Activated naive CD8-positive, alpha-beta T cell treated with anti-CD3 and anti-CD28 coated beads, Interleukin-2, amount 10 ng/mL, durations not matched to agents 7 days and 5 days (primary cell): ENCODE data around the gene NID1. TPM values are rescaled to one million over a fixed set of nuclear protein-coding genes. Genes with fewer than 3 reads are reported as not detected.

Source experiments
- ATAC-seq: fragments of 150-1000 bp; cut with Tn5 transposase; one replicate; pipeline ENCODE4 v1.10.0; 2021; ENCODE audit warnings: low read depth, moderate library complexity
- POLR2A ChIA-PET: fragments of 350-600 bp; sonication (Branson Sonifier 250); formaldehyde crosslinking; loops from one replicate; lab custom pipeline; 2021; ENCODE audit warnings: antibody characterized with exemption; lab: Charles Lee
- DNase-seq: peaks from one replicate; pipeline ENCODE4 v3.0.0; 2021
- H3K27ac Mint-ChIP-seq: one replicate; pipeline ENCODE4 v1.8.0; 2022; ENCODE audit warnings: mild to moderate bottlenecking, mixed read lengths
- H3K27me3 Mint-ChIP-seq: one replicate; pipeline ENCODE4 v1.8.0; 2022; ENCODE audit warnings: mild to moderate bottlenecking, moderate library complexity, mixed read lengths
- H3K36me3 Mint-ChIP-seq: one replicate; pipeline ENCODE4 v1.8.0; 2021; ENCODE audit warnings: mild to moderate bottlenecking, mixed read lengths
- H3K4me1 Mint-ChIP-seq: one replicate; pipeline ENCODE4 v1.8.0; 2021; ENCODE audit warnings: mixed read lengths
- H3K4me3 Mint-ChIP-seq: one replicate; pipeline ENCODE4 v1.8.0; 2022; ENCODE audit warnings: mild to moderate bottlenecking, moderate library complexity, mixed read lengths
- H3K9me3 Mint-ChIP-seq: one replicate; pipeline ENCODE4 v1.8.0; 2021; ENCODE audit warnings: mixed read lengths
- total RNA-seq, 2 experiments: library from RNA; stranded (reverse); gene quantifications; one replicate each; pipeline ENCODE4 v1.2.3, GENCODE V29; 2021

NID1 gene
- total RNA-seq, 2 experiments from 2014 or later = 0.14 to 0.19 TPM

DNA sequence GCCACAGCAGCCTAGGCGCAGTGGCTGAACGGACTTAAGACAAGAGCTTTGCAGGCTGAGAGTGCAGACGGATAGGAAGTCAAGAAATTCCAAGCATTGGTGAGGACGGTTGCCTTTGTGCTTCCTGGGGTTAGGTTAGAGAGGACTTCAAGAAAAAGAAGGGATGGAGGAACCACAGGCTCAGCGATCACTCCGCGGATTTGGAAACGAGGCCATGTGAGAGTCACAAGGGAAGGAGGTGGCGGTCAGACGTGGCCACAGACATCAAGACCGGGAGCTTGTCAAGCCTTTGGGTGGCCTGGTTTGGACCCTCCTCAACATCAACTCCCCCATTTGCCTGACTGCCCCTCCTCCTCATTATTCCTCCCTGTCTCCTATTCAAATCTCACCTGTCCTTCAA is 62.3 kb downstream of the NID1 start:
- no peak for ATAC-seq
- H3K9me3 Mint-ChIP-seq = no peaks in the 10 kb centered on the region
- peaks cover 46% of the 10 kb centered on the region for H3K4me1 Mint-ChIP-seq
- H3K4me3 Mint-ChIP-seq = no peak overlapping the region
- POLR2A ChIA-PET = no interaction called here
- DNase-seq = no peak
- peaks cover 2% of the 10 kb centered on the region for H3K36me3 Mint-ChIP-seq
- H3K27me3 Mint-ChIP-seq = peaks cover 3% of the 10 kb centered on the region
- H3K27ac Mint-ChIP-seq = no peak overlapping the region

GRCh38 chr1:236002025-236002390 is 62.9 kb downstream of the NID1 start:
- no peak for DNase-seq
- H3K27ac Mint-ChIP-seq = peak overlapping the region; percentile 47
- no peak for ATAC-seq
- H3K9me3 Mint-ChIP-seq = no peaks in the 10 kb centered on the region
- H3K36me3 Mint-ChIP-seq = peaks cover 2% of the 10 kb centered on the region
- POLR2A ChIA-PET = interaction anchor here (1.0 kb wide), 1 partner anchor 27 kb away, joined by 3 read pairs; no protein-coding TSS in a partner anchor
- peaks cover 3% of the 10 kb centered on the region for H3K27me3 Mint-ChIP-seq
- H3K4me3 Mint-ChIP-seq = no peak overlapping the region
- H3K4me1 Mint-ChIP-seq = peaks cover 49% of the 10 kb centered on the region

GRCh38 chr1:236000781-236001180 is 64.1 kb downstream of the NID1 start:
- H3K27me3 Mint-ChIP-seq = no peaks in the 10 kb centered on the region
- peaks cover 51% of the 10 kb centered on the region for H3K4me1 Mint-ChIP-seq
- peaks cover 3% of the 10 kb centered on the region for H3K36me3 Mint-ChIP-seq
- no peak for ATAC-seq
- DNase-seq = no peak
- POLR2A ChIA-PET = no interaction called here
- H3K27ac Mint-ChIP-seq = peak overlapping the region; percentile 96
- H3K4me3 Mint-ChIP-seq = no peak overlapping the region
- H3K9me3 Mint-ChIP-seq = no peaks in the 10 kb centered on the region

GRCh38 chr1:235999259-235999925 is 65.5 kb downstream of the NID1 start:
- DNase-seq = peak; percentile 72
- ATAC-seq = peak; percentile 87
- H3K4me3 Mint-ChIP-seq = peak overlapping the region; percentile 67
- peaks cover 51% of the 10 kb centered on the region for H3K4me1 Mint-ChIP-seq
- H3K36me3 Mint-ChIP-seq = peaks cover 3% of the 10 kb centered on the region
- H3K27me3 Mint-ChIP-seq = no peaks in the 10 kb centered on the region
- peak overlapping the region; percentile 96 for H3K27ac Mint-ChIP-seq
- POLR2A ChIA-PET = interaction anchor here (0.7 to 1.6 kb wide), 4 partner anchors 27 to 134 kb away, joined by 3 to 10 read pairs (median 7); partner anchors contain the start of gene NID1
- no peaks in the 10 kb centered on the region for H3K9me3 Mint-ChIP-seq

GRCh38 chr1:235998812-235999211 is 66.1 kb downstream of the NID1 start:
- Mint-ChIP-seq H3K27me3 (no peaks in the 10 kb centered on the region), H3K9me3 (no peaks in the 10 kb centered on the region), H3K4me3 (peak overlapping the region; percentile 67), H3K36me3 (peaks cover 3% of the 10 kb centered on the region), H3K4me1 (peaks cover 47% of the 10 kb centered on the region), H3K27ac (peak overlapping the region; percentile 96)
- ATAC-seq = peak; percentile 58
- peak; percentile 67 for DNase-seq
- POLR2A ChIA-PET = interaction anchor here (0.7 to 1.6 kb wide), 4 partner anchors 27 to 133 kb away, joined by 3 to 10 read pairs (median 7); partner anchors contain the start of gene NID1

DNA sequence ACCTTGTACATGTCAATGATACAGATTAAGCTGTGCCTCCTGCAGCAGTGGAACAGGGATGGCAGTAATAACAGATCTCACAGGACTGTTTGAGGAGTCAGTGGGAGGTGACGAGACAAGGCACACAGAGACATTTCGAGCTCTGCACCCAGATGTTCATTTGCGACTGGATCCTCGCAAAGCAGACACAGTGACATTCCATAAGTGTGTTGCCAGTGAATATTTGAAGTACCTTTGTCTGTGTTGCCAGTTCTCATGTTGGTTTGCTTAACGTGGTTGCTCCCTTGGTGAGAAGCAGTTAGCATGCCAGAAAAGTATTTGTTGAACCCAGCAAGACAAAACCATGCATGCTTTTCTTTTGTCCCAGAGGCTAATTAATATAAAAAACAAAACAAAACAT is 67.0 kb downstream of the NID1 start:
- POLR2A ChIA-PET = interaction anchor here (0.6 to 1.6 kb wide), 5 partner anchors 26 to 132 kb away, joined by 3 to 8 read pairs (median 5); partner anchors contain the start of gene NID1
- H3K4me3 Mint-ChIP-seq = peak overlapping the region; percentile 44

DNA sequence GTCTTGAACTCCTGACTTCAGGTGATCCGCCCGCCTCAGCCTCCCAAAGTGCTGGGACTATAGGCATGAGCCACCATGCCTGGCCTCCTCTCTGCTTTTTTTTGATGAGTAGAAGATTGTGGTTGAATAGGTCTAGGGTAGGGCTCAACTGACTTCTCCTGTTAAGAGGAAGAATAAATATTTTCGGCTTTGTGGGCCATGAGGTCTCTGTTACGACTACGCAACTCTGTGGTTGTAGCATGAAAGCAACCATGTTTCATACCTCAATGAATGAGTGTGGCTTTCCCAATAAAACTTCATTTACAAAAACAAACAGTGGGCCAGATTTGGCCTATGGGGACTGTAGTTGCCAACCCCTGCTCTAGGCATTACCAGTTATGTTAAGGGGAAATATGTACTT is 67.8 kb downstream of the NID1 start:
- Mint-ChIP-seq H3K4me3 (no peak overlapping the region), H3K4me1 (peaks cover 42% of the 10 kb centered on the region), H3K27ac (peak overlapping the region; percentile 64), H3K27me3 (peaks cover 2% of the 10 kb centered on the region), H3K9me3 (peaks cover 2% of the 10 kb centered on the region), H3K36me3 (peaks cover 3% of the 10 kb centered on the region)
- POLR2A ChIA-PET = no interaction called here
- no peak for DNase-seq
- no peak for ATAC-seq

More for the DNA sequence above, 67.0 kb downstream of the NID1 start:
- Mint-ChIP-seq H3K36me3 (peaks cover 3% of the 10 kb centered on the region), H3K27me3 (peaks cover 2% of the 10 kb centered on the region), H3K4me1 (peaks cover 45% of the 10 kb centered on the region), H3K27ac (peak overlapping the region; percentile 96), H3K9me3 (no peaks in the 10 kb centered on the region)
- DNase-seq = no peak
- no peak for ATAC-seq

DNA sequence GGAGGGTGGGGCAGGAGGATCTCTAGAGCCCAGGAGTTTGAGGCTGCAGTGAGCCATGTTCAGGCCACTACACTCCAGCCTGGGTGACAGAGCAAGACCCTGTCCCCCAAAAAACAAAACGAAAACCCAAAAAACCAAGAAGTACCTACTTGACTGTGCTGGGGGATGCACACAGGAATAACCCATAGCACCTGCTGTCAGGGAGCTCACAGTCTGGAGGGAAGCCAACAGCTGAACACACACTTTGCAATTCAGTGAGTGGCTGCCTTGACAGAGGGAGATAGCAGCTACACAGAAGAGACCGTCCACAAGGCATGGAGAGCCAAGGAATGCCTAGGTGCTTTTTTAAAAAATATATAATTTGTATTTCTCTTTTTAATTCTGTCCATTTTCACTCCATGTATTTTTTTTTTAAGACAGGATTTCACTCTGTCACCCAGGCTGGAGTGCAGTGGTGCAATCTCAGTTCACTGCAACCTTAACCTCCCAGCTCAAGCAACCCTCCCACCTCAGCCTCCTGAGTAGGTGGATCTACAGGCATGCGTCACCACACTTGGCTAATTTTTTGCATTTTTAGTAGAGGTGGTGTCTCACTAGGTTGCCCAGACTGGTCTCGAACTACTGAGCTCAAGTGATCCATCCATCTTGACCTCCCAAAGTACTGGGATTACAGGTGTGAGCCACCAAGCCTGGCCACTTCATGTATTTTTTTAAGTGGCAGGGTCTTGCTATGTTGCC is 68.7 kb downstream of the NID1 start:
- no peak overlapping the region for H3K27ac Mint-ChIP-seq
- peaks cover 2% of the 10 kb centered on the region for H3K9me3 Mint-ChIP-seq
- POLR2A ChIA-PET = no interaction called here
- DNase-seq (no peak), ATAC-seq (no peak)
- H3K4me1 Mint-ChIP-seq = peaks cover 34% of the 10 kb centered on the region
- H3K27me3 Mint-ChIP-seq = peaks cover 2% of the 10 kb centered on the region
- H3K4me3 Mint-ChIP-seq = no peak overlapping the region
- H3K36me3 Mint-ChIP-seq = peaks cover 1% of the 10 kb centered on the region

DNA sequence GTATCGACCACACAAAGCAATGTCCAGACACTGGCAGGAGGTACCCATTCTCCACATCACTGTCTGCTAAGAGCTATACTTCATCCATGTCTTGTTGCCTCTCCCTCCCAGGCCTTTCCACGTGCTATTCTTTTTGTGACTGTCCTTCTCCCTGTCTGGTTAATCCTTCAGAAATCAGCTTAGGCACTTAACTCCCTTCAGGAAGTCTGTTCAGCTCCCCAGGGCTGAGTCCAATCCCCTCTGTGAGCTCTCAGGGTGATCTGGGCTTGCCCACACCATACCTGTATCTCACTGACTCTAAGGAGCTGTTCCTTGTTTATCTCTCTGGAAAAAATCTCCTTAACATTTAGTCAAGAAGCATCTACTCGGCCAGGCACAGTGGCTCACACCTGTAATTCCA is 69.4 kb downstream of the NID1 start:
- ATAC-seq = no peak

DNA sequence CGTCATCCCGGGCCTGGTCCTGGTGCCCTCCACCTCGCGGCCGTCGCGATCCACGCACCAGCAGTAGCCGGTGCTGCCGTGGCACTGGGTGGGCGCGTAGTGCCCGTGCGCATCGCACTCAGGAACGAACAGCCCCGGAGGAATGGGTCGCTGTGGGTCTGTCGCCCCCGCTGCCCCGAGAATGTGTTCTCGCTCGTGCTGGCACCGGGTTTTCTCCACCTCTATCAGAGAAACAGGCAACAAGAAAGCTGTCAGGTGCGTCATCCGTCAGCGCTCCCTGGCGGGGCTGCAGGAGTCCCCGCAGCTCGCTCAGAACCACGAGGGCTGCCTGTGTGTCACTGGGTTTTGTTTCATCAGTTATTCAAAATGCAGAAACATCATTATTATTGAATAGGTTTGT is 71.2 kb downstream of the NID1 start:
- DNase-seq = no peak
- peaks cover 14% of the 10 kb centered on the region for H3K36me3 Mint-ChIP-seq
- no peak for ATAC-seq
- no peak overlapping the region for H3K27ac Mint-ChIP-seq
- H3K4me3 Mint-ChIP-seq = no peak overlapping the region
- peaks cover 2% of the 10 kb centered on the region for H3K27me3 Mint-ChIP-seq
- peaks cover 13% of the 10 kb centered on the region for H3K4me1 Mint-ChIP-seq
- POLR2A ChIA-PET = no interaction called here
- peaks cover 11% of the 10 kb centered on the region for H3K9me3 Mint-ChIP-seq

More for the DNA sequence above, 69.4 kb downstream of the NID1 start:
- no peak overlapping the region for H3K4me3 Mint-ChIP-seq
- H3K36me3 Mint-ChIP-seq = peaks cover 1% of the 10 kb centered on the region
- H3K9me3 Mint-ChIP-seq = peaks cover 2% of the 10 kb centered on the region
- POLR2A ChIA-PET = no interaction called here
- peaks cover 2% of the 10 kb centered on the region for H3K27me3 Mint-ChIP-seq
- peaks cover 30% of the 10 kb centered on the region for H3K4me1 Mint-ChIP-seq
- DNase-seq = no peak
- no peak overlapping the region for H3K27ac Mint-ChIP-seq

DNA sequence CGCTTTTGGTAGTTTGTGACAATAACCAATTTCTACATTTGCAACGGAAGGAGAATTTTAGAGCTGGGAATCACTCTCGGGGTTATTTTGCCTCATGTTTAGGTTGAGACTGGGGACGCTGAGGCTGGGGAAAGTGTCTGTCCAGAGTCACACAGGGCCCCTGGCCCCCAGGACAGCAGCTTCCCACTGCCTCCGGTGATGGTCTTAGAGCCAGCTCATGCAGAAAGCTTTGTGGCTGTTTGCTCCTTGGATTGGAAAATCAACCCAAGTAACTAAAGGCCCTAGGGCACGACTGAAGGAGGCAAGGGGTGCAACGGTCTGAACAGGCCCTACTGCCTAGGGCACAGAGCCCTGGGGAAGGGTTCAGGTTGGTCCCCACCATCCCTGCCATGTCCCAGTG is 72.0 kb downstream of the NID1 start:
- Mint-ChIP-seq H3K27ac (peak overlapping the region; percentile 63), H3K4me3 (no peak overlapping the region), H3K4me1 (peaks cover 8% of the 10 kb centered on the region), H3K9me3 (peaks cover 18% of the 10 kb centered on the region), H3K36me3 (peaks cover 17% of the 10 kb centered on the region), H3K27me3 (peaks cover 6% of the 10 kb centered on the region)
- ATAC-seq = no peak
- no peak for DNase-seq
- POLR2A ChIA-PET = no interaction called here

DNA sequence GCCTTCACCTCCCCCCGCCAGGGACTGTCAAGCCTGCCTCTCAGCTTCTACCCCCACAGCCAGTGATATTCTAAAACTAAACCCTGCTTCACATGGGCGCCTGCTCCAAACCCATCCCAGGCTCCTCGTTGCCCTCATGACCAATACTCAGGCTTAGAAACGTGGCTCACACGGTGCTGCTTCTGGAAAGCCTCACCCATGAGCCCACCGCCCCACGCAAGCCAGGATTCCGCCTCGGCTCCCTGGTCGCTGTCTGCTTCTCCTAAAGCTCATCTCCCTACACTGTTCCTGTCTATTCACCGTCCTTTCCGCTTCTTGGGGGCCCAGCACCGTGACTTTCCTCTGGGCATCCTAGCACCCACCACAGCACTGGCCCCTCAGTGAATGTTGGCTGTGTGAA is 72.5 kb downstream of the NID1 start:
- Mint-ChIP-seq H3K9me3 (peaks cover 23% of the 10 kb centered on the region), H3K27ac (peak overlapping the region; percentile 10), H3K4me1 (peaks cover 4% of the 10 kb centered on the region), H3K4me3 (no peak overlapping the region), H3K27me3 (peaks cover 10% of the 10 kb centered on the region), H3K36me3 (peaks cover 17% of the 10 kb centered on the region)
- POLR2A ChIA-PET = interaction anchor here (0.6 kb wide), 1 partner anchor 12 kb away, joined by 4 read pairs; no protein-coding TSS in a partner anchor
- ATAC-seq = no peak
- DNase-seq = no peak

DNA sequence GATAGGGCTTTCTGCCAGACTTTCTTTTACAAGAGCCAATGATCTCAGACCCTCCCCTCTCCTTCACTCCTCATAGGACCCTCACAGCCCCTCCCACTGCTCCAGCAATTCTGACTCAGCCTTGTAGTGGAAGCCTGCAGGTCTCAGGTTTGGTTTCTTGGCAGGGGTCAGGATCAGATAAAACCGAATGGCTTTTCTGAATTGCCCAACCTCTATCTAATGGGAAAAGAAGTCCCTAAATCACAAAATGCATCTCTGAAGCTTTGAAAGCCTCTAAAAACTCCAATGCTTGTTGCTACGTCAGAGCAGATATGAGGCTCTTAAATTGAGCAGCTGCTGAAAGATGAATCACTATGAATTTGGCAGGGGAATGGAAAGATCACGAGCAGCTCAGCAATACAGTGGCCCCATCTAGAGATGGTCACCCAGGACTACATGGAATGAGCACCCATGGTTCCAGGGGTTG is 74.5 kb downstream of the NID1 start:
- Mint-ChIP-seq H3K9me3 (peaks cover 24% of the 10 kb centered on the region), H3K36me3 (peaks cover 16% of the 10 kb centered on the region), H3K4me3 (no peak overlapping the region), H3K27me3 (peaks cover 12% of the 10 kb centered on the region), H3K27ac (no peak overlapping the region), H3K4me1 (no peaks in the 10 kb centered on the region)
- ATAC-seq = no peak
- DNase-seq = no peak
- POLR2A ChIA-PET = no interaction called here
